ENCODE measurements around the gene ST7L. TPM values are rescaled to one million over a fixed set of nuclear protein-coding genes. Genes with fewer than 3 reads are reported as not detected.

Gene ST7L
- total and polyA plus RNA-seq, 2 donors (not counting 1 experiment from before 2014, with no cell fraction given), result 14.6 to 18.0 TPM

DNA sequence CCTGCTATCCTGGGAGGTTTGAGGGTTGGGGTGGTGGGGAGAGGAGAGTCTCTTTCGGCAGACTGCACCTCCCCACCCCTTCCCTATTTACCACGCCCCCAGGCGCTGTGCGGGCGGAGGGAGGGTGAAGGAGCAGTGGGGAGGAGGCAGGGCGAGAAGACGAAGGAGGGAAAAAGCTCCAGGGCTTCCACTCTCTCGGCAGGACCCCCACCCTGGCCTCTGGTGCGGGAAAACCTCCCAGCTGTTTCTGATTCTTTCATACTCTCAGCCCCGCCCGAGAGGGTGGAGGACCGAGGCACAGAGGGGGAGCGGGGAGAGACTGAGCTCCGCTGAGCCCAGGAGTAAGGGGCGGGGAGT lies 111.0 kb downstream of the ST7L start:
- no peak for DNase-seq (ENCODE audit: low read depth in 2 of 2)
- TF ChIP-seq EZH2 (IDR thresholded peaks at IDR 0.05; ENCODE audit: low read length, missing control alignments), result no peak
- TF ChIP-seq, protein P1, sequence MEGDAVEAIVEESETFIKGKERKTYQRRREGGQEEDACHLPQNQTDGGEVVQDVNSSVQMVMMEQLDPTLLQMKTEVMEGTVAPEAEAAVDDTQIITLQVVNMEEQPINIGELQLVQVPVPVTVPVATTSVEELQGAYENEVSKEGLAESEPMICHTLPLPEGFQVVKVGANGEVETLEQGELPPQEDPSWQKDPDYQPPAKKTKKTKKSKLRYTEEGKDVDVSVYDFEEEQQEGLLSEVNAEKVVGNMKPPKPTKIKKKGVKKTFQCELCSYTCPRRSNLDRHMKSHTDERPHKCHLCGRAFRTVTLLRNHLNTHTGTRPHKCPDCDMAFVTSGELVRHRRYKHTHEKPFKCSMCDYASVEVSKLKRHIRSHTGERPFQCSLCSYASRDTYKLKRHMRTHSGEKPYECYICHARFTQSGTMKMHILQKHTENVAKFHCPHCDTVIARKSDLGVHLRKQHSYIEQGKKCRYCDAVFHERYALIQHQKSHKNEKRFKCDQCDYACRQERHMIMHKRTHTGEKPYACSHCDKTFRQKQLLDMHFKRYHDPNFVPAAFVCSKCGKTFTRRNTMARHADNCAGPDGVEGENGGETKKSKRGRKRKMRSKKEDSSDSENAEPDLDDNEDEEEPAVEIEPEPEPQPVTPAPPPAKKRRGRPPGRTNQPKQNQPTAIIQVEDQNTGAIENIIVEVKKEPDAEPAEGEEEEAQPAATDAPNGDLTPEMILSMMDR (conservative IDR thresholded peaks at IDR 0.05 in 1 of 2, IDR thresholded peaks at IDR 0.05 in 1 of 2; ENCODE audit: low read depth in 1 of 2, low read length in 2 of 2), result no peak
- Histone ChIP-seq H3K4me3 (replicated peaks in 1 of 4; ENCODE audit: control extremely low read depth in 1 of 4, insufficient read depth in 1 of 4, low read depth in 3 of 4, low read length in 4 of 4) (peak overlapping the region; percentile 47 to 59 (median 56)), H3K79me2 (ENCODE audit: control insufficient read depth, insufficient read depth, low read length) (no peaks in the 10 kb centered on the region), H2AFZ (ENCODE audit: low read length) (peak overlapping the region; percentile 78), H3K36me3 (ENCODE audit: control insufficient read depth, insufficient read depth, low read length) (no peaks in the 10 kb centered on the region), H3K27me3 (ENCODE audit: control insufficient read depth, insufficient read depth, low read length) (peaks cover 27% of the 10 kb centered on the region), H4K20me1 (ENCODE audit: control insufficient read depth, extremely low read depth, insufficient read depth, low read length) (no peaks in the 10 kb centered on the region), H3K27ac (ENCODE audit: insufficient read depth, low read length) (no peak overlapping the region), H3K4me1 (ENCODE audit: control insufficient read depth, extremely low read depth, insufficient read depth, low read length) (peaks cover under 1% of the 10 kb centered on the region), H3K4me2 (ENCODE audit: extremely low read depth, insufficient read depth, low read length) (peak overlapping the region; percentile 89), H3K9me3 (ENCODE audit: control insufficient read depth, insufficient read depth, low read depth, low read length) (no peaks in the 10 kb centered on the region), H3K9ac (ENCODE audit: insufficient read depth, low read length) (no peak overlapping the region)

DNA sequence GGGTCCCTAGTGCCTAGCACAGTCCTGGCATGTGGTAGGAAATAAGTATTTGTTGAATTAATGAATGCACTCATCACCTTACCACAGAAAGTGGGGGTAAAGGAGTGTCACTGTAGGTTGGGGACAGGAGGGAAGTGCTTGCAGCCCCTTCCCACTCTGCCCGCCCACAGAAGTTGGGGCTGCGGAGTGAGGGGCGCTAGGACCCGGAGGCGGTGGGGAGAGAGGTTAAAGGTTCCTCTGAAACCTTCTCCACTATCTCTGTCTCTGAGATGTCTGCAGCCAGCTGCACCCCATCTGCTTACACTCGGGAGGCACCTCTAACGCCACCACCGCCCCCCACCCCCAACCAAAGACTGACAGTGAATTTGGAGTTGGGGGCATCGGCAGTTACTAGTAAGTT lies 111.6 kb downstream of the ST7L start:
- Histone ChIP-seq H3K4me2 (ENCODE audit: extremely low read depth, insufficient read depth, low read length) (no peak overlapping the region), H3K36me3 (ENCODE audit: control insufficient read depth, insufficient read depth, low read length) (no peaks in the 10 kb centered on the region), H2AFZ (ENCODE audit: low read length) (no peak overlapping the region), H4K20me1 (ENCODE audit: control insufficient read depth, extremely low read depth, insufficient read depth, low read length) (no peaks in the 10 kb centered on the region), H3K4me3 (replicated peaks in 1 of 4; ENCODE audit: control extremely low read depth in 1 of 4, insufficient read depth in 1 of 4, low read depth in 3 of 4, low read length in 4 of 4) (no peak overlapping the region), H3K9ac (ENCODE audit: insufficient read depth, low read length) (no peak overlapping the region), H3K79me2 (ENCODE audit: control insufficient read depth, insufficient read depth, low read length) (no peaks in the 10 kb centered on the region), H3K4me1 (ENCODE audit: control insufficient read depth, extremely low read depth, insufficient read depth, low read length) (peaks cover 2% of the 10 kb centered on the region), H3K9me3 (ENCODE audit: control insufficient read depth, insufficient read depth, low read depth, low read length) (no peaks in the 10 kb centered on the region), H3K27me3 (ENCODE audit: control insufficient read depth, insufficient read depth, low read length) (peaks cover 27% of the 10 kb centered on the region), H3K27ac (ENCODE audit: insufficient read depth, low read length) (no peak overlapping the region)
- DNase-seq (ENCODE audit: low read depth in 2 of 2), result no peak
- no peak for TF ChIP-seq EZH2 (IDR thresholded peaks at IDR 0.05; ENCODE audit: low read length, missing control alignments)
- TF ChIP-seq, protein P1 (conservative IDR thresholded peaks at IDR 0.05 in 1 of 2, IDR thresholded peaks at IDR 0.05 in 1 of 2; ENCODE audit: low read depth in 1 of 2, low read length in 2 of 2), result no peak

DNA sequence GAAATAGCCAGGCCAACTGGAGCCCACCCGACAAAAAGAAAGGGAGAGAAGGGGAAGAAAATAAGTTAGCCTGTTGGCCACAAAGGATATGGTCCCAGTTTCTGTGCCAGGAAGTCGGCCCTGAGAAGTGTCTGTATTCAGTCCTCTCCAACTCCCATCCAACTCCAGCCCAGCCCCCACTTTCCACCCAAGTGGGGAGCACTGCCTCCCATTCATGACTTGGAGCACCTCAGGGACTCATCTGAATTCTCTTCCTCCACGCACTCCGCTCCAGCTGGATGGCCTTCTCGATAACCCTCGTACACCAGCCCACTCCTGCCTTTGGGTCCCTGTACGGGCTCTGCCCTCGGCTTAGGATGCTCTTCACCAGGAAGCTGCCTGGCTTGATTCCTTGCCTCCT lies 112.2 kb downstream of the ST7L start:
- no peak overlapping the region for H3K4me3 ChIP-seq (replicated peaks in 1 of 4; ENCODE audit: control extremely low read depth in 1 of 4, insufficient read depth in 1 of 4, low read depth in 3 of 4, low read length in 4 of 4)
- no peak overlapping the region for H3K27ac ChIP-seq (ENCODE audit: insufficient read depth, low read length)
- H3K4me2 ChIP-seq (ENCODE audit: extremely low read depth, insufficient read depth, low read length), result no peak overlapping the region
- H3K9me3 ChIP-seq (ENCODE audit: control insufficient read depth, insufficient read depth, low read depth, low read length), result no peaks in the 10 kb centered on the region
- peaks cover 2% of the 10 kb centered on the region for H3K4me1 ChIP-seq (ENCODE audit: control insufficient read depth, extremely low read depth, insufficient read depth, low read length)
- H4K20me1 ChIP-seq (ENCODE audit: control insufficient read depth, extremely low read depth, insufficient read depth, low read length), result no peaks in the 10 kb centered on the region
- no peak for DNase-seq (ENCODE audit: low read depth in 2 of 2)
- no peaks in the 10 kb centered on the region for H3K36me3 ChIP-seq (ENCODE audit: control insufficient read depth, insufficient read depth, low read length)
- peaks cover 27% of the 10 kb centered on the region for H3K27me3 ChIP-seq (ENCODE audit: control insufficient read depth, insufficient read depth, low read length)
- H2AFZ ChIP-seq (ENCODE audit: low read length), result no peak overlapping the region
- TF ChIP-seq, protein P1 (conservative IDR thresholded peaks at IDR 0.05 in 1 of 2, IDR thresholded peaks at IDR 0.05 in 1 of 2; ENCODE audit: low read depth in 1 of 2, low read length in 2 of 2), result no peak
- TF ChIP-seq EZH2 (IDR thresholded peaks at IDR 0.05; ENCODE audit: low read length, missing control alignments), result no peak
- no peak overlapping the region for H3K9ac ChIP-seq (ENCODE audit: insufficient read depth, low read length)
- H3K79me2 ChIP-seq (ENCODE audit: control insufficient read depth, insufficient read depth, low read length), result no peaks in the 10 kb centered on the region

Data from fibroblast of lung (primary cell).